ENCODE measurements around the gene PHF21A.

GRCh38 chr11:45993531-45994001 is 127.7 kb downstream of the PHF21A start:
- TF ChIP-seq, protein P1, sequence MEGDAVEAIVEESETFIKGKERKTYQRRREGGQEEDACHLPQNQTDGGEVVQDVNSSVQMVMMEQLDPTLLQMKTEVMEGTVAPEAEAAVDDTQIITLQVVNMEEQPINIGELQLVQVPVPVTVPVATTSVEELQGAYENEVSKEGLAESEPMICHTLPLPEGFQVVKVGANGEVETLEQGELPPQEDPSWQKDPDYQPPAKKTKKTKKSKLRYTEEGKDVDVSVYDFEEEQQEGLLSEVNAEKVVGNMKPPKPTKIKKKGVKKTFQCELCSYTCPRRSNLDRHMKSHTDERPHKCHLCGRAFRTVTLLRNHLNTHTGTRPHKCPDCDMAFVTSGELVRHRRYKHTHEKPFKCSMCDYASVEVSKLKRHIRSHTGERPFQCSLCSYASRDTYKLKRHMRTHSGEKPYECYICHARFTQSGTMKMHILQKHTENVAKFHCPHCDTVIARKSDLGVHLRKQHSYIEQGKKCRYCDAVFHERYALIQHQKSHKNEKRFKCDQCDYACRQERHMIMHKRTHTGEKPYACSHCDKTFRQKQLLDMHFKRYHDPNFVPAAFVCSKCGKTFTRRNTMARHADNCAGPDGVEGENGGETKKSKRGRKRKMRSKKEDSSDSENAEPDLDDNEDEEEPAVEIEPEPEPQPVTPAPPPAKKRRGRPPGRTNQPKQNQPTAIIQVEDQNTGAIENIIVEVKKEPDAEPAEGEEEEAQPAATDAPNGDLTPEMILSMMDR (IDR thresholded peaks at IDR 0.05) = no peak
- TF ChIP-seq EZH2phosphoT487 (IDR thresholded peaks at IDR 0.05) (no peak), EZH2 (IDR thresholded peaks at IDR 0.05) (no peak)

Measured in neural progenitor cell (in vitro differentiated cells).